Measurements from ENCODE around the gene DPH1.

Gene DPH1

DNA sequence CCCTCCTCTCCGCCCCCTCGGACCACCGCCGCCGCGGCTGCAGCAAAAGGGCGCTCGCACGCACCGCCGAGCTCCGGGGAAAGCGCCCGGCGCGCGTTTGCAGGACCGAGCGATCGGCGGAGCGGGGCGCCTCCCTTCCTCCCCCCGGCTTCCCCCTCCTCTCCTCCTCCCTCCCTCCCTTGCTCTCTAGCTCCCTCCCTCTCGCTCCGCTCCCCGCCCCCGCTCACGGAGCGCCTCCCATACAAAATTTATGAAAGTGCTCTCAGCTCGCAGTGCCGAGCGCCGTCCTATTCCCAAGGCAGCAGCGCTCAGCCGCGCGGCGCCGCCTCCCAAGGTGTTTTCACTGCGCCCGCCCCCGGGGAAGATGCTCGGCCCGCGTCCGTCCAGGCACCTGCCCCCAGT is 4.7 kb upstream of the DPH1 start, which contains the start of gene RTN4RL1 (continued):
- TF ChIP-seq ZNF777 (tag by site-specific recombination; IDR thresholded peaks at IDR 0.05; ENCODE audit: borderline replicate concordance) (no peak), ZNF335 (tag by site-specific recombination; conservative IDR thresholded peaks at IDR 0.05) (peak; percentile 71; the same call in 1 of the 2 replicates), ZIC2 (tag by site-specific recombination; IDR thresholded peaks at IDR 0.05) (no peak), ZNF621 (tag by site-specific recombination; IDR thresholded peaks at IDR 0.05) (no peak), GLI2 (tag by site-specific recombination; IDR thresholded peaks at IDR 0.05; ENCODE audit: borderline replicate concordance, low read depth) (no peak), ZNF626 (tag by site-specific recombination; IDR thresholded peaks at IDR 0.05) (no peak), ZNF530 (tag by site-specific recombination; IDR thresholded peaks at IDR 0.05; ENCODE audit: low read depth) (no peak), KLF1 (tag by site-specific recombination; IDR thresholded peaks at IDR 0.05) (0 out of 2 replicates have a peak, but pooled peaks have one; percentile 44), ZNF785 (tag by site-specific recombination; IDR thresholded peaks at IDR 0.05) (no peak), KLF7 (tag by site-specific recombination; IDR thresholded peaks at IDR 0.05; ENCODE audit: borderline replicate concordance) (peak; percentile 61; the same call in 1 of the 2 replicates), ZNF2 (tag by site-specific recombination; IDR thresholded peaks at IDR 0.05) (no peak), GFI1B (tag by site-specific recombination; IDR thresholded peaks at IDR 0.05) (no peak), GLIS2 (tag by site-specific recombination; IDR thresholded peaks at IDR 0.05) (peak; percentile 60; the same call in 1 of the 2 replicates), ZNF624 (tag by site-specific recombination; IDR thresholded peaks at IDR 0.05) (no peak), YY2 (tag by site-specific recombination; IDR thresholded peaks at IDR 0.05) (no peak), KLF16 (tag by site-specific recombination; IDR thresholded peaks at IDR 0.05) (peak; percentile 43; the same call in 1 of the 2 replicates), OVOL3 (tag by site-specific recombination; IDR thresholded peaks at IDR 0.05) (no peak), KLF9 (tag by site-specific recombination; IDR thresholded peaks at IDR 0.05; ENCODE audit: low read depth) (peak; percentile 62), ZBTB21 (tag by site-specific recombination; IDR thresholded peaks at IDR 0.05) (no peak), ZEB2 (tag by site-specific recombination; IDR thresholded peaks at IDR 0.05) (peak; percentile 58; the same call in 1 of the 2 replicates), ZFP3 (tag by site-specific recombination; IDR thresholded peaks at IDR 0.05; ENCODE audit: low read depth) (no peak), ZNF324 (tag by site-specific recombination; IDR thresholded peaks at IDR 0.05) (no peak)
- TF ChIP-seq, protein P1, sequence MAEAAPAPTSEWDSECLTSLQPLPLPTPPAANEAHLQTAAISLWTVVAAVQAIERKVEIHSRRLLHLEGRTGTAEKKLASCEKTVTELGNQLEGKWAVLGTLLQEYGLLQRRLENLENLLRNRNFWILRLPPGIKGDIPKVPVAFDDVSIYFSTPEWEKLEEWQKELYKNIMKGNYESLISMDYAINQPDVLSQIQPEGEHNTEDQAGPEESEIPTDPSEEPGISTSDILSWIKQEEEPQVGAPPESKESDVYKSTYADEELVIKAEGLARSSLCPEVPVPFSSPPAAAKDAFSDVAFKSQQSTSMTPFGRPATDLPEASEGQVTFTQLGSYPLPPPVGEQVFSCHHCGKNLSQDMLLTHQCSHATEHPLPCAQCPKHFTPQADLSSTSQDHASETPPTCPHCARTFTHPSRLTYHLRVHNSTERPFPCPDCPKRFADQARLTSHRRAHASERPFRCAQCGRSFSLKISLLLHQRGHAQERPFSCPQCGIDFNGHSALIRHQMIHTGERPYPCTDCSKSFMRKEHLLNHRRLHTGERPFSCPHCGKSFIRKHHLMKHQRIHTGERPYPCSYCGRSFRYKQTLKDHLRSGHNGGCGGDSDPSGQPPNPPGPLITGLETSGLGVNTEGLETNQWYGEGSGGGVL (tag by site-specific recombination; IDR thresholded peaks at IDR 0.05), result peak; percentile 99
- TF ChIP-seq, protein P2, sequence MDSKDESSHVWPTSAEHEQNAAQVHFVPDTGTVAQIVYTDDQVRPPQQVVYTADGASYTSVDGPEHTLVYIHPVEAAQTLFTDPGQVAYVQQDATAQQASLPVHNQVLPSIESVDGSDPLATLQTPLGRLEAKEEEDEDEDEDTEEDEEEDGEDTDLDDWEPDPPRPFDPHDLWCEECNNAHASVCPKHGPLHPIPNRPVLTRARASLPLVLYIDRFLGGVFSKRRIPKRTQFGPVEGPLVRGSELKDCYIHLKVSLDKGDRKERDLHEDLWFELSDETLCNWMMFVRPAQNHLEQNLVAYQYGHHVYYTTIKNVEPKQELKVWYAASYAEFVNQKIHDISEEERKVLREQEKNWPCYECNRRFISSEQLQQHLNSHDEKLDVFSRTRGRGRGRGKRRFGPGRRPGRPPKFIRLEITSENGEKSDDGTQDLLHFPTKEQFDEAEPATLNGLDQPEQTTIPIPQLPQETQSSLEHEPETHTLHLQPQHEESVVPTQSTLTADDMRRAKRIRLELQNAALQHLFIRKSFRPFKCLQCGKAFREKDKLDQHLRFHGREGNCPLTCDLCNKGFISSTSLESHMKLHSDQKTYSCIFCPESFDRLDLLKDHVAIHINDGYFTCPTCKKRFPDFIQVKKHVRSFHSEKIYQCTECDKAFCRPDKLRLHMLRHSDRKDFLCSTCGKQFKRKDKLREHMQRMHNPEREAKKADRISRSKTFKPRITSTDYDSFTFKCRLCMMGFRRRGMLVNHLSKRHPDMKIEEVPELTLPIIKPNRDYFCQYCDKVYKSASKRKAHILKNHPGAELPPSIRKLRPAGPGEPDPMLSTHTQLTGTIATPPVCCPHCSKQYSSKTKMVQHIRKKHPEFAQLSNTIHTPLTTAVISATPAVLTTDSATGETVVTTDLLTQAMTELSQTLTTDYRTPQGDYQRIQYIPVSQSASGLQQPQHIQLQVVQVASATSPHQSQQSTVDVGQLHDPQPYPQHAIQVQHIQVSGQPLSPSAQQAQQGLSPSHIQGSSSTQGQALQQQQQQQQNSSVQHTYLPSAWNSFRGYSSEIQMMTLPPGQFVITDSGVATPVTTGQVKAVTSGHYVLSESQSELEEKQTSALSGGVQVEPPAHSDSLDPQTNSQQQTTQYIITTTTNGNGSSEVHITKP (tag by site-specific recombination; IDR thresholded peaks at IDR 0.05), result peak; percentile 43
- TF ChIP-seq, protein P3, sequence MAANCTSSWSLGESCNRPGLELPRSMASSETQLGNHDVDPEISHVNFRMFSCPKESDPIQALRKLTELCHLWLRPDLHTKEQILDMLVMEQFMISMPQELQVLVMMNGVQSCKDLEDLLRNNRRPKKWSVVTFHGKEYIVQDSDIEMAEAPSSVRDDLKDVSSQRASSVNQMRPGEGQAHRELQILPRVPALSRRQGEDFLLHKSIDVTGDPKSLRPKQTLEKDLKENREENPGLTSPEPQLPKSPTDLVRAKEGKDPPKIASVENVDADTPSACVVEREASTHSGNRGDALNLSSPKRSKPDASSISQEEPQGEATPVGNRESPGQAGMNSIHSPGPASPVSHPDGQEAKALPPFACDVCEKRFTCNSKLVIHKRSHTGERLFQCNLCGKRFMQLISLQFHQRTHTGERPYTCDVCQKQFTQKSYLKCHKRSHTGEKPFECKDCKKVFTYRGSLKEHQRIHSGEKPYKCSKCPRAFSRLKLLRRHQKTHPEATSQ (tag by site-specific recombination; IDR thresholded peaks at IDR 0.05), result no peak
- TF ChIP-seq, protein P4, sequence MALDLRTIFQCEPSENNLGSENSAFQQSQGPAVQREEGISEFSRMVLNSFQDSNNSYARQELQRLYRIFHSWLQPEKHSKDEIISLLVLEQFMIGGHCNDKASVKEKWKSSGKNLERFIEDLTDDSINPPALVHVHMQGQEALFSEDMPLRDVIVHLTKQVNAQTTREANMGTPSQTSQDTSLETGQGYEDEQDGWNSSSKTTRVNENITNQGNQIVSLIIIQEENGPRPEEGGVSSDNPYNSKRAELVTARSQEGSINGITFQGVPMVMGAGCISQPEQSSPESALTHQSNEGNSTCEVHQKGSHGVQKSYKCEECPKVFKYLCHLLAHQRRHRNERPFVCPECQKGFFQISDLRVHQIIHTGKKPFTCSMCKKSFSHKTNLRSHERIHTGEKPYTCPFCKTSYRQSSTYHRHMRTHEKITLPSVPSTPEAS (tag by site-specific recombination; IDR thresholded peaks at IDR 0.05), result no peak
- TF ChIP-seq, protein P5, sequence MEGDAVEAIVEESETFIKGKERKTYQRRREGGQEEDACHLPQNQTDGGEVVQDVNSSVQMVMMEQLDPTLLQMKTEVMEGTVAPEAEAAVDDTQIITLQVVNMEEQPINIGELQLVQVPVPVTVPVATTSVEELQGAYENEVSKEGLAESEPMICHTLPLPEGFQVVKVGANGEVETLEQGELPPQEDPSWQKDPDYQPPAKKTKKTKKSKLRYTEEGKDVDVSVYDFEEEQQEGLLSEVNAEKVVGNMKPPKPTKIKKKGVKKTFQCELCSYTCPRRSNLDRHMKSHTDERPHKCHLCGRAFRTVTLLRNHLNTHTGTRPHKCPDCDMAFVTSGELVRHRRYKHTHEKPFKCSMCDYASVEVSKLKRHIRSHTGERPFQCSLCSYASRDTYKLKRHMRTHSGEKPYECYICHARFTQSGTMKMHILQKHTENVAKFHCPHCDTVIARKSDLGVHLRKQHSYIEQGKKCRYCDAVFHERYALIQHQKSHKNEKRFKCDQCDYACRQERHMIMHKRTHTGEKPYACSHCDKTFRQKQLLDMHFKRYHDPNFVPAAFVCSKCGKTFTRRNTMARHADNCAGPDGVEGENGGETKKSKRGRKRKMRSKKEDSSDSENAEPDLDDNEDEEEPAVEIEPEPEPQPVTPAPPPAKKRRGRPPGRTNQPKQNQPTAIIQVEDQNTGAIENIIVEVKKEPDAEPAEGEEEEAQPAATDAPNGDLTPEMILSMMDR (tag by site-specific recombination; IDR thresholded peaks at IDR 0.05), result peak; percentile 88
- TF ChIP-seq, protein P6, sequence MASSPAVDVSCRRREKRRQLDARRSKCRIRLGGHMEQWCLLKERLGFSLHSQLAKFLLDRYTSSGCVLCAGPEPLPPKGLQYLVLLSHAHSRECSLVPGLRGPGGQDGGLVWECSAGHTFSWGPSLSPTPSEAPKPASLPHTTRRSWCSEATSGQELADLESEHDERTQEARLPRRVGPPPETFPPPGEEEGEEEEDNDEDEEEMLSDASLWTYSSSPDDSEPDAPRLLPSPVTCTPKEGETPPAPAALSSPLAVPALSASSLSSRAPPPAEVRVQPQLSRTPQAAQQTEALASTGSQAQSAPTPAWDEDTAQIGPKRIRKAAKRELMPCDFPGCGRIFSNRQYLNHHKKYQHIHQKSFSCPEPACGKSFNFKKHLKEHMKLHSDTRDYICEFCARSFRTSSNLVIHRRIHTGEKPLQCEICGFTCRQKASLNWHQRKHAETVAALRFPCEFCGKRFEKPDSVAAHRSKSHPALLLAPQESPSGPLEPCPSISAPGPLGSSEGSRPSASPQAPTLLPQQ (tag by site-specific recombination; IDR thresholded peaks at IDR 0.05), result no peak
- TF ChIP-seq, protein P7, sequence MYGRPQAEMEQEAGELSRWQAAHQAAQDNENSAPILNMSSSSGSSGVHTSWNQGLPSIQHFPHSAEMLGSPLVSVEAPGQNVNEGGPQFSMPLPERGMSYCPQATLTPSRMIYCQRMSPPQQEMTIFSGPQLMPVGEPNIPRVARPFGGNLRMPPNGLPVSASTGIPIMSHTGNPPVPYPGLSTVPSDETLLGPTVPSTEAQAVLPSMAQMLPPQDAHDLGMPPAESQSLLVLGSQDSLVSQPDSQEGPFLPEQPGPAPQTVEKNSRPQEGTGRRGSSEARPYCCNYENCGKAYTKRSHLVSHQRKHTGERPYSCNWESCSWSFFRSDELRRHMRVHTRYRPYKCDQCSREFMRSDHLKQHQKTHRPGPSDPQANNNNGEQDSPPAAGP (tag by site-specific recombination; IDR thresholded peaks at IDR 0.05), result peak; percentile 70

Data from HEK293 (cell line).